Measurements from ENCODE around the gene PRCP.
"Not testable (repeated sequence)": the region's sequence is repeated elsewhere in the genome, so short reads cannot be mapped to it uniquely, and the experiment has no call there.

DNA sequence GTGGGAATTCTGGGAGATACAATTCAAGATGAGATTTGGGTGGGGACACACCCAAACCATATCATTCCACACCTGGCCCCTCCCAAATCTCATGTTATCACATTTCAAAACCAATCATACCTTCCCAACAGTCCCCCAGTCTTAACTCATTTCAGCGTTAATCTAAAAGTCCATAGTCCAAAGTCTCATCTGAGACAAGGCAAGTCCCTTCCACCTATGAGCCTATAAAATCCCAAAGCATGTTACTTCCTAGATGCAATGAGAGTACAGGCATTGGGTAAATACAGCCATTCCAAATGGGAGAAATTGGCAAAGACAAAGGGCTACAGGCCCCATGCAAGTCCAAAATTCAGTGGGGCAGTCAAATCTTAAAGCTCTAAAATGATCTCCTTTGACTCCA is 43.2 kb upstream of the PRCP start:
- not testable (repeated sequence) for TF ChIP-seq POLR2A (IDR thresholded peaks at IDR 0.05; ENCODE audit: low read length); GATA1 (IDR thresholded peaks at IDR 0.05; ENCODE audit: low read depth, low read length)
